HG02973 (cell line): ENCODE results near the gene FDX1.

Source experiments
- ATAC-seq: cut with Tn5 transposase; IDR thresholded peaks from one replicate; pipeline ENCODE4 v1.9.1; 2021; ENCODE audit warnings: moderate library complexity; ENCODE audit not compliant: unreplicated experiment

The FDX1 gene

DNA sequence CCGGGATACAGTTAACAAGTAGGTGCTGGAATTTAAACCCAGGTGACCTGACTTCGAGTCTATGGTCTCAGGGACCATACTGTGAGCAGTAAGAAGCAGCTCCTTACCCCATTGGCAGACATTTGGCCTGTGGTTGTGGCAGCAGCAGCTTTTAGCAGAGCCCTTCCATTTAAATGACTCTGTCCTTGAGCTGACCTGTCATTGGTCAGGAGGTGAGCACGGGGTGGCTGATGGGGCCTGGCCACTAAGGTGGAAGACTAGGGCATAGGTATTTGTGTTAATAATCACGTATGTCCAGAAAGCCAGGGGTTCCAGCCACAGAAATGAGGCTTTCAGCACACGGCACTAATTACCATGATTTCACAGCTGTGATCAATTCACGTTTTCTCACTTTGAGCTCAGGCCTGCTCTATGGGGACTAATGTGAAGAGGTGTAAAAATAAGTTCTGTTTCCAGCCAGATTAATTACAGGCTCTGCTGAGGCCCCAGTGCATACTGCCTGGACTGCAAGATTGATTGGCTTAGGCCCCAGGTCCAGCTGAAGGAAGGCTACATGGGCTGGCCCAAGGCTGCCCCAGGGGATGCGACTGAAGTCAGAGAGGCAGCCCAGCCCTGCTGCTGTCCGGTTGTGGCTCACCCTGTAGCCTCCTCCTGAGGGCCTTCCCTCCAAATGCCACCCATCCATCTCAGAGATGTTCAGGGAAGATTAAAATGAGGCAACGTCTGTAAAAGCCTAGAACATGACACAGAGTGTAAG is 76.0 kb downstream of the FDX1 start:
- no peak for ATAC-seq

DNA sequence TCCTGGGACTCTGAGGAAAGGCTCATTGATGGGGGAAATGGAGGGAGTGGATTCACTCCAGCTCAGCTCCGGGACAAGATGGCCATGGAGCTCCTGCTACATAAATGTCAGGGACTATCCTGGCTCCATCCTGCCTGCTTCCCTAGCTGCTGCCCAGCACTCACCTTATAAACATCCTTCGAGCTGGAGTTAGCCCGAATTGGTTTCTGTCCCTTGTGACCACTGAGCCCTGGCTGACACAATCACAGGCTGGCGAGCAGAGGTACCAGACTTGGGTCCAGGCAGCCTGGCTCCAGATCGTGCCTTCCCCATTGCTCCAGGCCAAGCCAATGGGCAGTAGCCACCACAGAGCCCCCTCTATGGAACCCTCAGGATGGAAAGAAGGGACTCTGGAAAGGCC is 77.6 kb downstream of the FDX1 start:
- ATAC-seq, result no peak

DNA sequence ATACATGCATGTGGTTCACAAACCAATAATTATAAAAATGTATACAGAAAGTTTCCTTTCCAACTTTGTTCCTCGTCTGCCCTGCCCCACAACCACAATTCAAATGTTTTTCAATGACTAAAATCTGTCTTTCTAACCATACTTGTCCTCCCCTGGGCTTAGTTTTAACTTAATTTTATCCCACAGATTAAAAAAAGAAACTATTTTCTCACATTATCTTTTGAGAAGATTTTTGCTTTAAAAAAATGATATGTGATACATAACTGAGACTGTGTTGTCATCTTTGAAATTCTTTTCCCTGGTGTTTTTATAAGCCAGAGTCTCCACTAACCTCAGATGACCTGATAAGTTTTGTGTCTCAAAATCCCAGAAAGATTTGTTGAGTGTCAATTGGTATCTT is 79.0 kb downstream of the FDX1 start:
- ATAC-seq, result no peak

DNA sequence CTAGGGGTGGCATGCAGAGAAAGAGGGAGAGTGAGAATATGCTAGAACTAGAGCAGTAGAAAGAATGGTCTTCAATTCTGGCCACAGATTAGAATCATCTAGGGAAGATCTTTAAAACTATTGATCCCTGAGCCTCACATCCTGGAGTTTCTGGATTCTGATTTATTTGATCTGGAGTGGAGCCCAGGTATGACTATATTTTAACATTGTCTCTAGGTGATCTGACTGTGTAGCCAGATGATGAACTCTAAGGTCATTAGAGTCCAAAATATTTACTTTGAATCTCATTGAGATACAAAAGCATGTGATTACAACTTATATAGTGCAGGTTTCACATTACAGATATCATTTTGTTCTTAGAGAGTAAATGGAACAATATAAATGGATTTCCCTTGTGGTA is 79.7 kb downstream of the FDX1 start:
- no peak for ATAC-seq

DNA sequence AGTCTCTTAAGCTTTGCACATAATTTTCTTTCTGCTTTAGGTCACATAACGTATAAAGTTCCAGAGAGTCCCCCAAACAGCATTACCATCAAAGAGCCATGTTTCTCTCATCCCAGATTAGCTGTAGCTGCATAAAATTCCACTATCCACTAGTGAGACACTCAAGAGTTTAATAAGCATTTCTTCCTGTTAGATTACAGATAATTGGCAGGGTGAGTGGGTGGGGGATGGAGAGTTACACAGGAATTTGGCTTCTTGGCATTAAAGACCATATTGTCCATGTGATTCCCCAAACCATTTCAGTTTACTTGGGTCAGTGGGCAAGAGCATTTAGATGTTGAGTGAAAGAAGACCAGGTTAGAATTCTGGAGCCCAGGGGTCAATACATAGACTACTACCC is 82.3 kb downstream of the FDX1 start:
- ATAC-seq, result no peak

DNA sequence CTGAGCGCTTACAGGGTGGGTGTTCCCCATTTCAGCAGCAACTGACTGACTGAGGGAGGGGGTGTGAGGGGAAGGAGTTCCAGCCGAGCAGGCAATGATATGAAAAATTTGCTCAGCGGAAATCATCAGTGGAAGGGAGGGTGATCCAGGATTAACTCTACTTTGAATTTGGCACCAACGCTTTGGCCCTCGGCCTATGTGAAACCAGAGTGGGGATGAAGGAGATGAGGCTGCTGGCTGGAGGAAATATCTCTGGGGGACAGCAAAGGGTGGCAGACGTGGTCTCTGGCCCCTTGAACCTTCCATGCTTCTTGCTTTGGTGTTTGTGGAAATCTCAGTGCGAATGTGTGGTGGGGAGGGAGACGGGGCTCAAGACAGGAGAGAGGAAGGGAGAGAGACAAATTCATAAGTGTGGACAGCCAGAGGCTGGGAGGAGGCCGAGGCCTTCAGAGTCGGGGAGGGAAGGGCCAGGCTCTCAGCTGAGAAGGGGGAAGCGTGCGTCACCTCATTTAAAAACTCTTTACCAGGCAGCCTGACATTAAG is 83.6 kb downstream of the FDX1 start:
- no peak for ATAC-seq

DNA sequence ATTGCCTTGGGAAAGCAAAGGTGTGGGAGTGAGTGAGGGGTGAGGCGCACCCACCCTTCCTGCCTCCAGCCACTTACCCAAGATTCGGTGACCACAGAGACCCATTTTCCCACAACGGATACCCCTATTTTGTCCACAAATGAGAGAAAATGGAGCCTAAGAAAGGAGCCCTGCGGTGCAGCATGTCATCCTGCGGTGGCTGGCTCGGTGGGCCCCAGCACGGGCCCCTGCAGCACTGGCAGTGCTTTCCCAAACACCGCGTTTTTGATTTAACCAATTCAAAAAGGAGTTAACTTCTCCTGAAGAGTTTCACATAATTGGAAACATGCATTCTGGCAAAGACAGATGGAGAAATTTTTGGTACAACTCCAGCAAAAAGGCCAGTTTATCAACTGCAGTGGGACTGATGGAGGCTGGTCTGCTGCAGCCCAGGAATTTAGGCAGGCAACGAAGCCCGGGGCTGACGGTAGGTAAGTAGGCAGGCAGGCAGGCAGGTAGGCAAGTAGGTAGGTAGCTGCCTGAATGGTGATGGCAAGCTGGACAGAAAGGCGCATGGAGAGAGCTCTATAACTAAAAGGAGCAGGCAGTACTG is 84.2 kb downstream of the FDX1 start:
- no peak for ATAC-seq
